ENCODE measurements around the gene ZDHHC14.

ZDHHC14 gene

GRCh38 chr6:157457787-157458186, 76.8 kb downstream of the ZDHHC14 start:
- peaks cover 33% of the 10 kb centered on the region for H3K4me1 ChIP-seq (ENCODE audit: control insufficient read depth, low read length)

DNA sequence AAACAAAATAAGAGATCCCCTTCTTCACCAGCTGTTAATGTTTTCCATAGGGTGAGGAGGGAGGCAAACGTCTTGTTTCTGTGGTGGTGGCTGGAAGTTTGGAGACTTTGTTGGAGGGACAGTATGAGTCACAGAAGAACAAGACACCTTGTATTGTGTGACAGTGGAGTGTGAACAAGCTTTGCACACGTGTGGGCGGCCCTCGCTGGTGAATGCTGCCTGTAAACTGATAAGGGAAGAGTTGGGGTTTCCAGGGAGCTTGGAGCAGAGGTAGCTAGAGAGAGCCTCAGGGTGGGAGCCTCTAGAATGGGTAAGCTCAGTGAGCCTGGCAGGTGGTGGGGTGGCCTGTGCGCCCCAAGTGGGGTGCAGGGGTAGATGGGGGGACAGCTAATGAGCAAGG, 78.3 kb downstream of the ZDHHC14 start:
- peaks cover 40% of the 10 kb centered on the region for H3K4me1 ChIP-seq (ENCODE audit: control insufficient read depth, low read length)

More at GRCh38 chr6:157457787-157458186, 76.8 kb downstream of the ZDHHC14 start:
- TF ChIP-seq EZH2phosphoT487 (IDR thresholded peaks at IDR 0.05; ENCODE audit: borderline replicate concordance, low read length) (no peak), CTCF (IDR thresholded peaks at IDR 0.05; ENCODE audit: low read depth, low read length, poor library complexity, severe bottlenecking) (no peak)
- no peak overlapping the region for H3K27ac ChIP-seq (ENCODE audit: low read depth, low read length)
- no peaks in the 10 kb centered on the region for H3K36me3 ChIP-seq (ENCODE audit: control insufficient read depth, low read length)
- H3K27me3 ChIP-seq (ENCODE audit: control insufficient read depth, low read length), result peaks cover 3% of the 10 kb centered on the region; the same call in 1 of the 2 replicates
- H3F3A ChIP-seq (ENCODE audit: control insufficient read depth, insufficient read depth), result no peaks in the 10 kb centered on the region
- no peaks in the 10 kb centered on the region for H3K9me2 ChIP-seq (replicated peaks; ENCODE audit: control insufficient read depth, low read length)
- no peaks in the 10 kb centered on the region for H3K79me2 ChIP-seq (ENCODE audit: control insufficient read depth, low read length)
- no peak overlapping the region for H3K4me2 ChIP-seq (ENCODE audit: low read length)
- no peaks in the 10 kb centered on the region for H3K9me3 ChIP-seq (ENCODE audit: control insufficient read depth, insufficient read depth, low read length)
- no peaks in the 10 kb centered on the region for H4K20me1 ChIP-seq (ENCODE audit: control insufficient read depth, insufficient read depth, low read depth, low read length)
- no peak overlapping the region for H3K4me3 ChIP-seq (ENCODE audit: low read length)

DNA sequence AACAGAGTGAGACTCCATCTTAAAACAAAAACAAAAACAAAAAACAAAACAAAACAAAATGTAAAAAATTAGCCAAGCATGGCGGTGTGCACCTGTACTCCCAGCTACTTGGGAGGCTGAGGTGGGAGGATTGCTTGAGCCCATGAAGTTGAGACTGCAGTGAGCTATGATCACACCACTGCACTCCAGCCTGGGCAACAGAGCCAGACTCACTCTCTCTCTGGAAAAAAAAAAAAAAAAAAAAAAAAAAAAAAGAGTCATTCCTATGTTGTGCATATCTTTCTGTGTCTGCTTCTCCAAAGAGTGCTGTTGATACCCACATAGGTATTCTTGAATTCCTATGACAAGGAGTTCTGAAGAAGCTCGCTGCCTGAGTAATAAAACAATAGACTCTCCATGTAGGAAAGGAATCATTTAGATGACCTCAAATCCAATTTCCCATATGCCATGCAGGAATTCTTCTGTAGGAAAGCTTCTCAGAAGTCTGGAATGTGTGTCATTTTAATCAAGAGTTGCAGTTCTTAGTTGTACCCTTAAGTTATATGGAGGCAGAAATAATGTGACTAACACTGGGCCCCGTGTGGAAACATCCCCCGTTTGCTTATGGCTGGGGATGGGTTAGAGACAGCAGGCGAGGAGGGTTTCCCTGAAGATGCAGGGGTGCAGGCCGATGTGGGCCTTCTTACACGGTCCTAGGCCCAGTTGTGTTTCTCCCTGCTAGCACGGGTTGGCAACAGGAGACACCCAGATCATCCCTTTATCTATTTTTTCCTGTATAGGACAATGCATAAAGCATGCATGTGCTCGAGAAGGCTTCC, 79.4 kb downstream of the ZDHHC14 start:
- Histone ChIP-seq H3K4me3 (ENCODE audit: low read length) (0 out of 2 replicates have a peak overlapping the region, but pooled peaks have one; percentile 11), H3K4me2 (ENCODE audit: low read length) (peak overlapping the region; percentile 29), H3K9me2 (replicated peaks; ENCODE audit: control insufficient read depth, low read length) (no peaks in the 10 kb centered on the region), H3K79me2 (ENCODE audit: control insufficient read depth, low read length) (no peaks in the 10 kb centered on the region), H3K9me3 (ENCODE audit: control insufficient read depth, insufficient read depth, low read length) (no peaks in the 10 kb centered on the region), H3K36me3 (ENCODE audit: control insufficient read depth, low read length) (no peaks in the 10 kb centered on the region), H3K27me3 (ENCODE audit: control insufficient read depth, low read length) (peaks cover 6% of the 10 kb centered on the region; the same call in 1 of the 2 replicates), H3F3A (ENCODE audit: control insufficient read depth, insufficient read depth) (no peaks in the 10 kb centered on the region), H3K27ac (ENCODE audit: low read depth, low read length) (no peak overlapping the region), H3K4me1 (ENCODE audit: control insufficient read depth, low read length) (peaks cover 40% of the 10 kb centered on the region), H4K20me1 (ENCODE audit: control insufficient read depth, insufficient read depth, low read depth, low read length) (no peaks in the 10 kb centered on the region)
- no peak for TF ChIP-seq EZH2phosphoT487 (IDR thresholded peaks at IDR 0.05; ENCODE audit: borderline replicate concordance, low read length)
- TF ChIP-seq CTCF (IDR thresholded peaks at IDR 0.05; ENCODE audit: low read depth, low read length, poor library complexity, severe bottlenecking), result no peak

More for the DNA sequence above, 78.3 kb downstream of the ZDHHC14 start:
- Histone ChIP-seq H3K4me2 (ENCODE audit: low read length) (no peak overlapping the region), H3F3A (ENCODE audit: control insufficient read depth, insufficient read depth) (no peaks in the 10 kb centered on the region), H3K4me3 (ENCODE audit: low read length) (no peak overlapping the region), H3K27ac (ENCODE audit: low read depth, low read length) (no peak overlapping the region), H3K79me2 (ENCODE audit: control insufficient read depth, low read length) (no peaks in the 10 kb centered on the region), H3K9me3 (ENCODE audit: control insufficient read depth, insufficient read depth, low read length) (no peaks in the 10 kb centered on the region), H3K9me2 (replicated peaks; ENCODE audit: control insufficient read depth, low read length) (no peaks in the 10 kb centered on the region), H3K36me3 (ENCODE audit: control insufficient read depth, low read length) (no peaks in the 10 kb centered on the region), H4K20me1 (ENCODE audit: control insufficient read depth, insufficient read depth, low read depth, low read length) (no peaks in the 10 kb centered on the region), H3K27me3 (ENCODE audit: control insufficient read depth, low read length) (peaks cover 6% of the 10 kb centered on the region; the same call in 1 of the 2 replicates)
- TF ChIP-seq CTCF (IDR thresholded peaks at IDR 0.05; ENCODE audit: low read depth, low read length, poor library complexity, severe bottlenecking), result no peak
- TF ChIP-seq EZH2phosphoT487 (IDR thresholded peaks at IDR 0.05; ENCODE audit: borderline replicate concordance, low read length), result no peak
